Epithelial cell of prostate (primary cell): Measurements from ENCODE around the gene PHACTR1.
"Not testable (repeated sequence)": the region's sequence is repeated elsewhere in the genome, so short reads cannot be mapped to it uniquely, and the experiment has no call there.

Experiments used
- DNase-seq: peaks from one replicate; pipeline ENCODE4 v3.0.0-alpha.2; 2011; ENCODE audit warnings: low read depth, low spot score
- H3K27ac ChIP-seq: fragments of 450-650 bp; 2 replicates; pipeline ENCODE4 v1.5.1; 2017; ENCODE audit warnings: mild to moderate bottlenecking

PHACTR1 gene

GRCh38 chr6:12941422-12941821 is 224.9 kb downstream of the PHACTR1 start:
- no peak for DNase-seq
- H3K27ac ChIP-seq, result no peak overlapping the region

- H3K27ac ChIP-seq, result no peak overlapping the region
- DNase-seq, result no peak
Observed at GRCh38 chr6:12943549-12943948, 227.0 kb downstream of the PHACTR1 start.

GRCh38 chr6:12944001-12944400 is 227.4 kb downstream of the PHACTR1 start:
- H3K27ac ChIP-seq, result no peak overlapping the region
- DNase-seq, result no peak

GRCh38 chr6:12944528-12944927 is 228.0 kb downstream of the PHACTR1 start:
- H3K27ac ChIP-seq, DNase-seq: not testable (repeated sequence)

GRCh38 chr6:12947151-12947871 is 230.7 kb downstream of the PHACTR1 start:
- no peak for DNase-seq
- H3K27ac ChIP-seq, result no peak overlapping the region

- no peak for DNase-seq
- no peak overlapping the region for H3K27ac ChIP-seq
Observed at GRCh38 chr6:12947967-12948366, 231.4 kb downstream of the PHACTR1 start.

GRCh38 chr6:12950976-12951375 is 234.4 kb downstream of the PHACTR1 start:
- no peak overlapping the region for H3K27ac ChIP-seq
- DNase-seq, result no peak

GRCh38 chr6:12951415-12951814 is 234.8 kb downstream of the PHACTR1 start:
- no peak for DNase-seq
- H3K27ac ChIP-seq, result no peak overlapping the region

- DNase-seq, result no peak
- H3K27ac ChIP-seq, result no peak overlapping the region
Observed at GRCh38 chr6:12952318-12952717, 235.8 kb downstream of the PHACTR1 start.

- no peak overlapping the region for H3K27ac ChIP-seq
- no peak for DNase-seq
Observed at GRCh38 chr6:12955956-12956355, 239.4 kb downstream of the PHACTR1 start.

GRCh38 chr6:12956991-12957320 is 240.4 kb downstream of the PHACTR1 start:
- DNase-seq, result no peak
- no peak overlapping the region for H3K27ac ChIP-seq

GRCh38 chr6:12957321-12958051 is 240.9 kb downstream of the PHACTR1 start:
- DNase-seq, result no peak
- H3K27ac ChIP-seq, result no peak overlapping the region

- H3K27ac ChIP-seq, result no peak overlapping the region
- DNase-seq, result no peak
Observed at GRCh38 chr6:12958052-12958706, 241.6 kb downstream of the PHACTR1 start.

- DNase-seq, result no peak
- H3K27ac ChIP-seq, result no peak overlapping the region
Observed at GRCh38 chr6:12961761-12962160, 245.2 kb downstream of the PHACTR1 start.

GRCh38 chr6:12962529-12962928 is 246.0 kb downstream of the PHACTR1 start:
- H3K27ac ChIP-seq, result peak overlapping the region; percentile 20
- no peak for DNase-seq

GRCh38 chr6:12962987-12963386 is 246.4 kb downstream of the PHACTR1 start:
- no peak for DNase-seq
- H3K27ac ChIP-seq, result peak overlapping the region; percentile 20

- H3K27ac ChIP-seq, result no peak overlapping the region
- no peak for DNase-seq
Observed at GRCh38 chr6:12963567-12963966, 247.0 kb downstream of the PHACTR1 start.

- H3K27ac ChIP-seq, result no peak overlapping the region
- DNase-seq, result no peak
Observed at GRCh38 chr6:12967686-12968085, 251.1 kb downstream of the PHACTR1 start.

GRCh38 chr6:12968290-12968689 is 251.7 kb downstream of the PHACTR1 start:
- no peak overlapping the region for H3K27ac ChIP-seq
- no peak for DNase-seq

- no peak overlapping the region for H3K27ac ChIP-seq
- no peak for DNase-seq
Observed at GRCh38 chr6:12968839-12969558, 252.4 kb downstream of the PHACTR1 start.

GRCh38 chr6:12969966-12970365 is 253.4 kb downstream of the PHACTR1 start:
- no peak overlapping the region for H3K27ac ChIP-seq

More at GRCh38 chr6:12969966-12970365, 253.4 kb downstream of the PHACTR1 start:
- no peak for DNase-seq
